OCI-LY7 (cell line): ENCODE data around the gene PLIN5. TPM values are rescaled to one million over a fixed set of nuclear protein-coding genes. Genes with fewer than 3 reads are reported as not detected.

Experiments used
- BruUV-seq: library from RNA; stranded (reverse); fragments of 400-500 nt; replicated peaks from 2 replicates; lab custom pipeline; 2021; lab: Mats Ljungman, UMichigan
- CTCF ChIA-PET: fragments of 300-600 bp; sonication (Branson Sonifier 250); formaldehyde crosslinking; loops from one replicate; lab custom pipeline; 2022; ENCODE audit warnings: antibody characterized with exemption; ENCODE audit not compliant: unreplicated experiment; lab: Charles Lee
- POLR2A ChIA-PET: fragments of 300-600 bp; sonication (Branson Sonifier 250); formaldehyde crosslinking; loops from one replicate; lab custom pipeline; 2022; ENCODE audit warnings: antibody characterized with exemption; lab: Charles Lee
- DNase-seq: peaks from one replicate; pipeline ENCODE4 v3.0.0-alpha.2; 2015; ENCODE audit warnings: low spot score
- H2AFZ ChIP-seq: fragments of 200-600 bp; sonication (generic), shearing (Covaris generic); 2 replicates; pipeline ENCODE4 v1.6.1; 2014; ENCODE audit warnings: mild to moderate bottlenecking, antibody characterized with exemption, low read length, moderate library complexity
- H3K27ac ChIP-seq: fragments of 200-600 bp; sonication (generic); 2 replicates; pipeline ENCODE4 v1.5.1; 2014; ENCODE audit warnings: mixed run types, low read depth, mild to moderate bottlenecking, moderate library complexity, low read length, inconsistent platforms; ENCODE audit not compliant: poor library complexity, severe bottlenecking
- H3K36me3 ChIP-seq: fragments of 200-600 bp; sonication (generic); 2 replicates; pipeline ENCODE4 v1.6.1; 2014; ENCODE audit warnings: mild to moderate bottlenecking, antibody characterized with exemption, low read length, moderate library complexity, mixed read lengths; ENCODE audit not compliant: insufficient read depth
- H3K4me1 ChIP-seq: fragments of 200-600 bp; sonication (generic); 2 replicates; pipeline ENCODE4 v1.5.1; 2014; ENCODE audit warnings: mild to moderate bottlenecking, low read length; ENCODE audit not compliant: insufficient read depth, poor library complexity, severe bottlenecking
- H3K4me2 ChIP-seq: fragments of 200-600 bp; sonication (generic); 2 replicates; pipeline ENCODE4 v1.6.1; 2014; ENCODE audit warnings: mild to moderate bottlenecking, low read length
- H3K4me3 ChIP-seq: fragments of 200-600 bp; sonication (generic); 2 replicates; pipeline ENCODE4 v1.5.1; 2014; ENCODE audit warnings: mild to moderate bottlenecking, low read depth, low read length; ENCODE audit not compliant: poor library complexity, severe bottlenecking
- H3K79me2 ChIP-seq: fragments of 200-600 bp; sonication (generic); 2 replicates; pipeline ENCODE4 v1.6.1; 2016; ENCODE audit warnings: low read depth, mild to moderate bottlenecking, low read length, moderate library complexity, mixed read lengths; ENCODE audit not compliant: insufficient read depth
- H3K9me2 ChIP-seq: fragments of 200-600 bp; sonication (generic); 2 replicates; pipeline ENCODE4 v1.6.1; 2016; ENCODE audit warnings: mild to moderate bottlenecking, low read length, mixed read lengths; ENCODE audit not compliant: insufficient read depth
- H3K9me3 ChIP-seq: fragments of 200-600 bp; sonication (generic); 2 replicates; pipeline ENCODE4 v1.6.1; 2014; ENCODE audit warnings: mild to moderate bottlenecking, mixed run types, low read length, mixed read lengths
- H4K20me1 ChIP-seq: fragments of 200-600 bp; sonication (generic); 2 replicates; pipeline ENCODE4 v1.6.1; 2014; ENCODE audit warnings: mild to moderate bottlenecking, antibody characterized with exemption, low read length, moderate library complexity, mixed read lengths; ENCODE audit not compliant: insufficient read depth
- EZH2phosphoT487 ChIP-seq: fragments of 200-600 bp; sonication (generic); IDR thresholded peaks from 2 replicates; pipeline ENCODE4 v1.6.1; 2018; ENCODE audit warnings: low read depth, borderline replicate concordance, mild to moderate bottlenecking, mixed run types, antibody characterized with exemption, low read length, moderate library complexity, mixed read lengths
- intact Hi-C: fragments of 100-400 bp; cut with micrococcal nuclease; formaldehyde crosslinking; loops from one replicate; pipeline ENCODE4 v1.10.0; 2022; ENCODE audit not compliant: unreplicated experiment
- total RNA-seq, 2 experiments: library from RNA; depleted of rRNA in 1 of 2; stranded (reverse); fragments of >200 nt in 1 of 2; shearing (Covaris generic) in 1 of 2; gene quantifications; 2 replicates each; pipeline ENCODE4 v1.2.3, GENCODE V29; 2014 to 2022
- TF ChIP-seq, protein P1 (sequence below): fragments of 200-600 bp; sonication (generic); conservative IDR thresholded peaks from 2 replicates; pipeline ENCODE4 v1.5.1; 2014; ENCODE audit warnings: mild to moderate bottlenecking, antibody characterized with exemption, low read length, moderate library complexity, mixed read lengths

Gene PLIN5
- total RNA-seq, 2 experiments from 2014 or later: 0.85 to 1.9 TPM

- Histone ChIP-seq H4K20me1 (no peaks in the 10 kb centered on the region), H3K9me2 (no peaks in the 10 kb centered on the region), H3K79me2 (no peaks in the 10 kb centered on the region), H3K36me3 (peaks cover 14% of the 10 kb centered on the region; the same call in 1 of the 2 replicates), H3K4me1 (no peaks in the 10 kb centered on the region), H3K4me2 (no peak overlapping the region), H3K9me3 (no peaks in the 10 kb centered on the region), H3K27ac (no peak overlapping the region), H3K4me3 (no peak overlapping the region), H2AFZ (no peak overlapping the region)
- POLR2A ChIA-PET: no interaction called here
- no peak for TF ChIP-seq EZH2phosphoT487
- TF ChIP-seq, protein P1, sequence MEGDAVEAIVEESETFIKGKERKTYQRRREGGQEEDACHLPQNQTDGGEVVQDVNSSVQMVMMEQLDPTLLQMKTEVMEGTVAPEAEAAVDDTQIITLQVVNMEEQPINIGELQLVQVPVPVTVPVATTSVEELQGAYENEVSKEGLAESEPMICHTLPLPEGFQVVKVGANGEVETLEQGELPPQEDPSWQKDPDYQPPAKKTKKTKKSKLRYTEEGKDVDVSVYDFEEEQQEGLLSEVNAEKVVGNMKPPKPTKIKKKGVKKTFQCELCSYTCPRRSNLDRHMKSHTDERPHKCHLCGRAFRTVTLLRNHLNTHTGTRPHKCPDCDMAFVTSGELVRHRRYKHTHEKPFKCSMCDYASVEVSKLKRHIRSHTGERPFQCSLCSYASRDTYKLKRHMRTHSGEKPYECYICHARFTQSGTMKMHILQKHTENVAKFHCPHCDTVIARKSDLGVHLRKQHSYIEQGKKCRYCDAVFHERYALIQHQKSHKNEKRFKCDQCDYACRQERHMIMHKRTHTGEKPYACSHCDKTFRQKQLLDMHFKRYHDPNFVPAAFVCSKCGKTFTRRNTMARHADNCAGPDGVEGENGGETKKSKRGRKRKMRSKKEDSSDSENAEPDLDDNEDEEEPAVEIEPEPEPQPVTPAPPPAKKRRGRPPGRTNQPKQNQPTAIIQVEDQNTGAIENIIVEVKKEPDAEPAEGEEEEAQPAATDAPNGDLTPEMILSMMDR: no peak
- no TSS peak for BruUV-seq
- CTCF ChIA-PET: no interaction called here
- DNase-seq: no peak
- intact Hi-C loops: no loop called here
Observed at GRCh38 chr19:4504891-4505569, 30.0 kb downstream of the PLIN5 start.

DNA sequence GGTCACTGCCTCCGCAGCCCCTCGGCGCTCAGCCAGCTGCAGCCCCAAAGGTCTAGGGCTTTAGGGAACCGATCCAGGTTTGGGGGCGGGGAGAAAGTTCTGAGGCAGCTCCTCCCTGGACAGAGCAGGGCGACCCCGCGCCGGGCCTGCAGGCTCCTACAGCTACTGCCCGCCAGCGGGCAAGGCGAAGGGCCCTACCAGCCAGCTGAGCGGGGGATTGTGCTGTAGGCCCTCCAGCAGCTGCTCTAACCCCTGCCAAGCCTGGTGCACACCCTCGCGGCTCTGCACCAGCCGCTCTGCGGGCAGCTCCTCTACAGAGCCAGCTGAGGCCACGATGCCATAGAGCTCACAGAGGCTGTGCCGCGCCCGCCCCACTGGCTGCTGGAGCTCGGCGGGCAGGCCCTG is 30.7 kb downstream of the PLIN5 start:
- H3K4me3 ChIP-seq: no peak overlapping the region

GRCh38 chr19:4503825-4504170 is 31.2 kb downstream of the PLIN5 start:
- H3K27ac ChIP-seq: no peak overlapping the region
- H3K4me2 ChIP-seq: no peak overlapping the region
- H2AFZ ChIP-seq: no peak overlapping the region
- no peaks in the 10 kb centered on the region for H4K20me1 ChIP-seq
- H3K4me3 ChIP-seq: no peak overlapping the region
- H3K9me2 ChIP-seq: no peaks in the 10 kb centered on the region
- CTCF ChIA-PET: no interaction called here
- POLR2A ChIA-PET: no interaction called here
- TF ChIP-seq EZH2phosphoT487: no peak
- TF ChIP-seq, protein P1: no peak
- no peak for DNase-seq
- H3K9me3 ChIP-seq: no peaks in the 10 kb centered on the region
- intact Hi-C loops: no loop called here
- H3K79me2 ChIP-seq: no peaks in the 10 kb centered on the region
- H3K36me3 ChIP-seq: peaks cover 14% of the 10 kb centered on the region; the same call in 1 of the 2 replicates
- BruUV-seq: no TSS peak
- H3K4me1 ChIP-seq: no peaks in the 10 kb centered on the region

More for the DNA sequence above, 30.7 kb downstream of the PLIN5 start:
- POLR2A ChIA-PET: no interaction called here
- H3K4me1 ChIP-seq: no peaks in the 10 kb centered on the region
- H3K27ac ChIP-seq: no peak overlapping the region
- H3K9me3 ChIP-seq: no peaks in the 10 kb centered on the region
- CTCF ChIA-PET: no interaction called here
- H3K36me3 ChIP-seq: peaks cover 14% of the 10 kb centered on the region; the same call in 1 of the 2 replicates
- H3K9me2 ChIP-seq: no peaks in the 10 kb centered on the region
- no peaks in the 10 kb centered on the region for H3K79me2 ChIP-seq
- DNase-seq: no peak
- TF ChIP-seq, protein P1: no peak
- TF ChIP-seq EZH2phosphoT487: no peak
- no TSS peak for BruUV-seq
- intact Hi-C loops: no loop called here
- no peak overlapping the region for H2AFZ ChIP-seq
- H3K4me2 ChIP-seq: no peak overlapping the region
- H4K20me1 ChIP-seq: no peaks in the 10 kb centered on the region
